Measurements from ENCODE around the gene ZFY. TPM values are rescaled to one million over a fixed set of nuclear protein-coding genes. Genes with fewer than 3 reads are reported as not detected.
A peak's percentile ranks its signal among the peaks of the same experiment; 100 is the strongest.
"Not testable (repeated sequence)": the region's sequence is repeated elsewhere in the genome, so short reads cannot be mapped to it uniquely, and the experiment has no call there.

Gene ZFY
- total and polyA plus RNA-seq, 7 donors: 0.16 to 34.6 (median 3.5) TPM; not detected in 2

- TF ChIP-seq, protein P1, sequence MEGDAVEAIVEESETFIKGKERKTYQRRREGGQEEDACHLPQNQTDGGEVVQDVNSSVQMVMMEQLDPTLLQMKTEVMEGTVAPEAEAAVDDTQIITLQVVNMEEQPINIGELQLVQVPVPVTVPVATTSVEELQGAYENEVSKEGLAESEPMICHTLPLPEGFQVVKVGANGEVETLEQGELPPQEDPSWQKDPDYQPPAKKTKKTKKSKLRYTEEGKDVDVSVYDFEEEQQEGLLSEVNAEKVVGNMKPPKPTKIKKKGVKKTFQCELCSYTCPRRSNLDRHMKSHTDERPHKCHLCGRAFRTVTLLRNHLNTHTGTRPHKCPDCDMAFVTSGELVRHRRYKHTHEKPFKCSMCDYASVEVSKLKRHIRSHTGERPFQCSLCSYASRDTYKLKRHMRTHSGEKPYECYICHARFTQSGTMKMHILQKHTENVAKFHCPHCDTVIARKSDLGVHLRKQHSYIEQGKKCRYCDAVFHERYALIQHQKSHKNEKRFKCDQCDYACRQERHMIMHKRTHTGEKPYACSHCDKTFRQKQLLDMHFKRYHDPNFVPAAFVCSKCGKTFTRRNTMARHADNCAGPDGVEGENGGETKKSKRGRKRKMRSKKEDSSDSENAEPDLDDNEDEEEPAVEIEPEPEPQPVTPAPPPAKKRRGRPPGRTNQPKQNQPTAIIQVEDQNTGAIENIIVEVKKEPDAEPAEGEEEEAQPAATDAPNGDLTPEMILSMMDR (IDR thresholded peaks at IDR 0.05): no peak
- TF ChIP-seq POLR2AphosphoS5 (IDR thresholded peaks at IDR 0.05) (no peak), POLR2A (IDR thresholded peaks at IDR 0.05) (no peak), EP300 (IDR thresholded peaks at IDR 0.05) (no peak)
- Histone ChIP-seq H3K27me3 (no peaks in the 10 kb centered on the region), H3K9me3 (no peaks in the 10 kb centered on the region), H3K4me3 (peak overlapping the region in 1 of 4 donors; percentile 52), H3K4me1 (peaks cover 0 to 29% (median 3%) of the 10 kb centered on the region in 4 donors), H3K36me3 (no peaks in the 10 kb centered on the region), H3K27ac (peak overlapping the region in 2 of 4 donors; percentile 84)
- DNase-seq: no peak
- intact Hi-C loops (cut with DNase I): no loop called here
These were observed 67.0 kb downstream of the ZFY start for GRCh38 chrY:3002190-3002589.

GRCh38 chrY:3002680-3003515 is 67.7 kb downstream of the ZFY start:
- 1 to 6% methylated on average over 15 of the region's 15 CpGs for WGBS, 2 donors
- H3K4me1 ChIP-seq: peaks cover 0 to 29% (median 3%) of the 10 kb centered on the region in 4 donors
- intact Hi-C loops (cut with DNase I): no loop called here
- H3K4me3 ChIP-seq: peak overlapping the region in 2 of 4 donors; percentile 45 to 52
- DNase-seq: no peak
- H3K36me3 ChIP-seq: no peaks in the 10 kb centered on the region
- H3K9me3 ChIP-seq: no peaks in the 10 kb centered on the region
- peak overlapping the region in 2 of 4 donors; percentile 84 for H3K27ac ChIP-seq
- no peak for TF ChIP-seq EP300 (IDR thresholded peaks at IDR 0.05)
- no peak for TF ChIP-seq POLR2A (IDR thresholded peaks at IDR 0.05)
- TF ChIP-seq, protein P1 (IDR thresholded peaks at IDR 0.05): no peak
- no peak for TF ChIP-seq POLR2AphosphoS5 (IDR thresholded peaks at IDR 0.05)
- no peaks in the 10 kb centered on the region for H3K27me3 ChIP-seq

- TF ChIP-seq POLR2A (IDR thresholded peaks at IDR 0.05) (no peak), EP300 (IDR thresholded peaks at IDR 0.05) (no peak), POLR2AphosphoS5 (IDR thresholded peaks at IDR 0.05) (no peak)
- TF ChIP-seq, protein P1 (IDR thresholded peaks at IDR 0.05): no peak
- Histone ChIP-seq H3K9me3 (no peaks in the 10 kb centered on the region), H3K36me3 (no peaks in the 10 kb centered on the region), H3K4me1 (peaks cover 0 to 29% (median 3%) of the 10 kb centered on the region in 4 donors), H3K27me3 (no peaks in the 10 kb centered on the region), H3K27ac (peak overlapping the region in 2 of 4 donors; percentile 84), H3K4me3 (peak overlapping the region in 2 of 4 donors; percentile 45 to 52)
- intact Hi-C loops (cut with DNase I): no loop called here
- DNase-seq: no peak
- 1% methylated on average over 3 of the region's 3 CpGs for WGBS, 2 donors
These were observed 68.3 kb downstream of the ZFY start for GRCh38 chrY:3003516-3003830.

GRCh38 chrY:3003846-3004245 is 68.7 kb downstream of the ZFY start:
- TF ChIP-seq, protein P1 (IDR thresholded peaks at IDR 0.05): no peak
- TF ChIP-seq EP300 (IDR thresholded peaks at IDR 0.05): no peak
- no peak for TF ChIP-seq POLR2A (IDR thresholded peaks at IDR 0.05)
- TF ChIP-seq POLR2AphosphoS5 (IDR thresholded peaks at IDR 0.05): no peak
- H3K27me3 ChIP-seq: no peaks in the 10 kb centered on the region
- H3K36me3 ChIP-seq: no peaks in the 10 kb centered on the region
- no peaks in the 10 kb centered on the region for H3K9me3 ChIP-seq
- DNase-seq: no peak
- H3K4me3 ChIP-seq: peak overlapping the region in 2 of 4 donors; percentile 45 to 52
- WGBS, 2 donors: 1% methylated on average over 5 of the region's 5 CpGs
- peak overlapping the region in 2 of 4 donors; percentile 84 for H3K27ac ChIP-seq
- peaks cover 0 to 29% (median 3%) of the 10 kb centered on the region in 4 donors for H3K4me1 ChIP-seq
- intact Hi-C loops (cut with DNase I): no loop called here

GRCh38 chrY:3006031-3006430 is 70.8 kb downstream of the ZFY start:
- H3K27ac ChIP-seq; H3K4me3 ChIP-seq; H3K9me3 ChIP-seq; H3K27me3 ChIP-seq; DNase-seq; H3K36me3 ChIP-seq; intact Hi-C loops (cut with DNase I): not testable (repeated sequence)
- WGBS, 2 donors: 18 to 38% methylated on average over 2 of the region's 2 CpGs
- peaks cover 0 to 29% (median 3%) of the 10 kb centered on the region in 4 donors for H3K4me1 ChIP-seq
